GM18502 (cell line): ENCODE measurements around the gene KCNT1.

Experiments
- ATAC-seq: cut with Tn5 transposase; IDR thresholded peaks from one replicate; pipeline ENCODE4 v1.9.1; 2021; ENCODE audit warnings: mild to moderate bottlenecking; ENCODE audit not compliant: unreplicated experiment, poor library complexity

Gene KCNT1

DNA sequence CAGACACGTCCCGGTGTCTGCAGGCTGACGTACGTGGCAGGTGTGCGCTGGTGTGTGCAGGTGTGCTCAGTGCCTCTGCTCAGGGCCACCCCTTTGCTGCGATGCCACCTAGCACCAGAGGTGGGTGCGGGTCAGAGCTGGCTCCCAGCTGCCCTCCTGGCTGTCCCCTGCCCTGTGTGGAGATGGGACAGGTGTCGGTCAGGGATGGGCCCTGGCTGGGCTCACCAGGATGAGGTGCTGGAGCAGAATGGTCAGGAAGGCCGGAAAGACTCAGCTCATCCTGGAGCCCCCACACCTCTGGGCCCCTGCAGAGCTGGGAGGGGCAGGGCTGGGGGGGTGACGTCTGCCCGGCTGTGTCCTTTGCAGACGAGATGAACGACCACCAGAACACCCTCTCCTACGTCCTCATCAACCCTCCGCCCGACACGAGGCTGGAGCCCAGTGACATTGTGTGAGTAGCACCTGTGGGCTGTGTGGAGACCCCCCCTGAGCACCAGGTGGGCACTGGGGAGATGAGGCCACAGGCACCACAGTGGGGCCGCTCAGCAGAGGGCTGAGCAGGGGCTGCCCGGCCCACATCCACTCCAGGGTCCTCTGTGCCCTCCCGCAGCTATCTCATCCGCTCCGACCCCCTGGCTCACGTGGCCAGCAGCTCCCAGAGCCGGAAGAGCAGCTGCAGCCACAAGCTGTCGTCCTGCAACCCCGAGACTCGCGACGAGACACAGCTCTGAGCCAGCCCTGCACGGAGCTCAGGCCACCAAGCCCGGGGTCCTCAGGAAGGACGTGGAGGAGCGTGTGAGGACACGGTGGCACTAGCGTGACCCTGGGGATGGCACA, 89.7 kb downstream of the KCNT1 start:
- ATAC-seq, result no peak

GRCh38 chr9:135792268-135793128, 90.5 kb downstream of the KCNT1 start:
- ATAC-seq, result no peak

- ATAC-seq, result no peak
Observed at GRCh38 chr9:135793221-135794056, 91.5 kb downstream of the KCNT1 start.

DNA sequence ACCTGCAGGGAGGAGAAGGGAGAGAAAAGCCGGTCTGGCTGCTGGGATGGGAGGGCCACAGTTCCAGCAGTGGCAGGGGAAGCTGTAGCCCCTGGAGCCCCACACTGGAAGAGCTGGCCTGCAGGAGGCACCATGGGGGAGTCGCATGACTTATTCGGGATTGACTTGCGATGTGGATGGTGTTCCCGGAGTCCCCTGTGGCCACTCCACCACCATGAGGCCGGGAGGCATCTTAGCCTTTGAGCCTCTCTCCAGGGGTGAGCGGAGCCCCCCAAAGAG, 92.0 kb downstream of the KCNT1 start:
- ATAC-seq, result no peak

- no peak for ATAC-seq
Observed at GRCh38 chr9:135794361-135794885, 92.4 kb downstream of the KCNT1 start.

DNA sequence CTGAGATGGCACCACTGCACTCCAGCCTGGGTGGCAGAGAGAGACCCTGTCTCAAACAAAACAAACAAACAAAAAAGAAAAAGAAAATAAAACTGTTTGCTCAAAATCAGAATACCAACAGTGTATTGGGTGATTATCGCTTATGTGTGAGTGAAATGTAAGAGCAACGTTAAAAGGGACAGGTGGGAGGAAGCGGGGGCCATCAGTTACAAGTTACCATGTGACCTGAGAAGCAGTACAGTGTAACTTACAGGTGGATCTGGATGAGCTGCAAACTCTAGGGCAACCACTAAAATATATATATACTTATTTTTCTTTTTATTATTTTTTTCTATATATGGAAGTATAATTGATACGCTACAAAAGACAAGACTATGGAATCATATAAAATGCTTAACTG, 93.4 kb downstream of the KCNT1 start:
- no peak for ATAC-seq

DNA sequence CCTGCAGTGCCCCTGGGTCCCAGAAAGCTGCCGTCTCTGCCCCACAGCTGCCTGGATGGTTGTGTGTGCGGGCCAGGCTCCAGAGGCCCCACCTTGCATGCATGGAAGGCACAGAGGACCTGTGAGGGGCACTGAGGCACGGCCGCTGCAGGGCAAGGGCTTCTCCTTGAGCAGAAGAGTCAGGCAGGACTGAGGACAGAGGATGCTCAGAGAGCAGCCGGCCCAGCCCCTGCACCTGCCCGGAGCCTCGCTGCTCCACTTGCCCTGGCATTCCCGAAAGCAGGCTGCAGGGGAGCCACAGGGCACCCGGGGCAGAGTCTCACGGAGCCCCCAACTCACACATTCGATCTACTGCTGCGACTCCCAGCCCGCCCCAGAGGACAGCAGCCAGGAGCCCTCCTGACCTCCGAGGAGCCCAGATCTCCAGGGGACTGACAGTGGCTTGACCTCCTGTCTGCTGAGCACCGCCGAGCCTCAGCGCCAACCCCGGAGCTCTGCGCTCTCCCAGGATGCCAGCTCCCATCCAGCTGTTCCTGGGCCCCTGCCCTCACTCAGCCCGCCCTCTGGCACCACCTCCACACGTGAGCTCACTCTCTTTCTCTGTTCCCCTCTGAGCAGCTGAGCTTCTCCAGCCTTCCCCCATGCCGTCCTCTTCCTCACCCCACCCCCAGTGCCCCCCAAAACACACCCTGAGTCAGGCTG, 95.0 kb downstream of the KCNT1 start:
- ATAC-seq, result no peak

DNA sequence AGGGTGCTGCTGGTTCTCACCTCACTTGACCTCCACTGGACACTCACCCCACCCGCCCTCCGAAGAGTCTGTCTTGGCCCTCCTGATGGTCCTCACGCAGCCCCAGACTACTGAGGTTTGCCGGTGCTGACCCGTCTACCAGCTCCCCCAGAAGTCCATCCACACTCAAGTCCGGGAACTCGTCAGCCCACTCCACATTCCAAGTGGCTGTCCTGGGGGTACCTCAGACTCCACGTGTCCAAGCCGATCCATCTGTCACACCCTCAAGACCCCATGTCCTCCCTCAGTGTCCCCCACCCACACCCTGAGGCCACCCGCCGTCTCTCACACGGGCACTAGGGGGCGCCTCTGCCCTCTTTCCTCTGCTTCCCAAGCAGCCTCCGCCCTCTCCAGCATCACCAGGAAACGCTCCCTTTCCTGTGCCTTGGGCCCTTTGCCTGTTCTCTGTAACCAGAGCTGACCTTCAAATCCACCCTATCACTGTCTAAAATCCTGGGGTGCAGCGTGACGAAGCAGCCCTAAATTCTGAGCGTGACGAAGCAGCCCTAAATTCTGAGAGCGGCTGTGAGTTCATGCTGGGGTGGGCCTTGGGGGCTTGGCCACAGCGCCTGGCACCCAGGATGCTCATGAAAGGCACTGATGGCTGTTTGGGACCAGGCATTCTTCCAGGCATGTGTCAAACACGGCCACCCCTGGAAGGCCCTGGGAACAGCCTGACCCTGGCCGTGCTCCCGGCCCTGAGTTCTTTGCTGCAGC, 95.7 kb downstream of the KCNT1 start:
- no peak for ATAC-seq

DNA sequence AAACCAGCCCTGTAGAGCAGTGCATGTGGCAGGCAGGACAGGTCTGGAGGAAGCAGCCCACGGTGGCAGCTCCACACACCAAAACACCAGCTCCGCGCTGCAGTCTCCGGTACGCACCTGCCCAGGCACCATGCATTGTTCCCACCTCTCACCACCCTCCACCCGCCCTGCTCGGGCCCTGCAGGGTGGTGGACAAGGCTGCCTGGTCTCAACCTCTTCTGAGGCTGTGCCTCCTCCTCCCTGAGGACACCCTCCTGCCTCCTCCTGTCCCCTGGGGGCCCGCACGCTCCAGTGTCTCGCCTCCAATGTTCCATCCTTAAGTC, 96.2 kb downstream of the KCNT1 start:
- ATAC-seq, result no peak

DNA sequence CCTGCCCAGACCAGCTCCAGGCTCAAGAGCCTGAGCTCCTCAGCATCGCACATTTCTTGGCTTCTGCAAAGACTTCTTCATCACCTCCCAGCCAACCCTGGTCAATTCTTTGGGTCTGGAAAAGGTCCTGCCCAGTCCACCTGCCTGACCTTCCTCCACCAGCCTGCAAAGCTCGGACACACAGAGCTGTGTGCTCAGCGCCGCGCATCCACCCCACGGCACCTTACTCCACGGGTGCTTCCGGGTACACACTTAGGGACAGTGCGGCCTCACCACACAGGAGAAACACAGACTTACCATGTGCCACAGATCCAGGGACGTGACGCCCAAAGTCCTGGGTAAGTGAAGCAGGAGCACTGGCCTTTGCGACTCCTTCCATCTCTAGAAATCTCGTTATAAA, 97.3 kb downstream of the KCNT1 start:
- no peak for ATAC-seq

GRCh38 chr9:135801070-135801469, 99.1 kb downstream of the KCNT1 start:
- no peak for ATAC-seq

GRCh38 chr9:135802876-135803419, 101.0 kb downstream of the KCNT1 start:
- ATAC-seq, result no peak

- no peak for ATAC-seq
Observed at GRCh38 chr9:135803441-135803840, 101.5 kb downstream of the KCNT1 start.

- ATAC-seq, result no peak
Observed at GRCh38 chr9:135804581-135805421, 102.8 kb downstream of the KCNT1 start.

DNA sequence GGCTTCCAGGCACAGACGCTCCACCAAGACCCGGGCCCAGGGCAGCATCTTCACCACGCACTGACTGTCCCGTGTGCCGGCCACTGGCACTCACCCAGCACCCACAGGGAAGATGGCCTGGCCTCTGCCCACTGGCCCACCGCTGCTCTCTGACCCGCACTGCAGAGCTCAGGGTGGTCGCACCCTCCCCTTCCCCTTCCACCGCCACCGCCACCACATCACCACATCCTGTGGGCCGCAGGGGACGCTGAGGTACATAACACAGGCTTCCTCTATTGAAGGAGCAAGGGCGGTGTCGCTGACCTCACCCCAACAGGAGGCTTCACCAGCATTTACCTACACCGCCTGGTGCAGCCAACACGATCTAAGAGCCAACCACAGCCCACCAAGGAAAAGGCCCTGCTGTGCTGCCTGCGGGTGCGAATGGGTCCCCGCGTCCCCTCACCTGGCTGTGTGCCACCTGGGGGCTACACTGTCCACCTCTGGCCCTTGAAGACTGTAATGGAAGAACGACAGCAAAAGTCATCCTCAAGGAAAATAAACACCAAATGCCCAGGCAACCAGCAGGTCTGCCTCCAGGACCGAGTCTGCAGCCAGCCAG, 103.5 kb downstream of the KCNT1 start:
- no peak for ATAC-seq

DNA sequence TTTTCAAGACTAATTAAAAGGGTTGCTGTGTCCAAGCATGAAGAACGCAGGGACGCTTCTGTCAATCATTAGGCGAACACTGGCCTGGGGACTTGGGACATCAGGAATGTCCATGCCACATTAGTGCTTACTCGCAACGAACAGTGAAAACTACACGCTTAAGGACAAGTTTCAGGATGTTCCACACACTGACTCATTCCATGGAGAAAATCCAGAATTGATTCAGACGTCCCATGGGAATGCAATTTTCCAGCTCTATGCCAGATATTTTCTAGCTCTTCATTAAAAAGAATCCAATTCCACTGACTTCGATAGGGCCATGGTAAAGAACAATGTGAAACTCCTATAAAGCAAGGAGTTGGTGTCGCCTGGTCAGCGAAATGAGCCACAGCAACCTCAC, 107.2 kb downstream of the KCNT1 start:
- ATAC-seq, result no peak

GRCh38 chr9:135810806-135811575, 109.0 kb downstream of the KCNT1 start:
- no peak for ATAC-seq
